H7 (cell line): ENCODE measurements around the gene HBG2. TPM values are rescaled to one million over a fixed set of nuclear protein-coding genes. Genes with fewer than 3 reads are reported as not detected.
A peak's percentile ranks its signal among the peaks of the same experiment; 100 is the strongest.
"Not testable (repeated sequence)": the region's sequence is repeated elsewhere in the genome, so short reads cannot be mapped to it uniquely, and the experiment has no call there.

Experiments
- DNase-seq: peaks from one replicate; pipeline ENCODE4 v3.0.0; 2012
- H3K27me3 ChIP-seq: 2 replicates; pipeline ENCODE4 v1.6.0; 2011; ENCODE audit warnings: mild to moderate bottlenecking, low read length; ENCODE audit not compliant: control insufficient read depth, insufficient read depth
- H3K36me3 ChIP-seq: replicated peaks from 2 replicates; pipeline ENCODE4 v1.5.1; 2011; ENCODE audit warnings: low read length; ENCODE audit not compliant: control insufficient read depth, insufficient read depth
- H3K4me3 ChIP-seq: 2 replicates; pipeline ENCODE4 v1.5.1; 2011; ENCODE audit warnings: low read depth, mild to moderate bottlenecking, control low read depth, low read length, moderate library complexity; ENCODE audit not compliant: insufficient read depth
- total RNA-seq: library from RNA; depleted of rRNA; stranded (reverse); fragments of >200 nt; shearing (Covaris generic); gene quantifications from 2 replicates; pipeline ENCODE4 v1.2.3, GENCODE V29; 2014

The HBG2 gene
- total RNA-seq, 1 experiment from 2014 or later, result not detected

DNA sequence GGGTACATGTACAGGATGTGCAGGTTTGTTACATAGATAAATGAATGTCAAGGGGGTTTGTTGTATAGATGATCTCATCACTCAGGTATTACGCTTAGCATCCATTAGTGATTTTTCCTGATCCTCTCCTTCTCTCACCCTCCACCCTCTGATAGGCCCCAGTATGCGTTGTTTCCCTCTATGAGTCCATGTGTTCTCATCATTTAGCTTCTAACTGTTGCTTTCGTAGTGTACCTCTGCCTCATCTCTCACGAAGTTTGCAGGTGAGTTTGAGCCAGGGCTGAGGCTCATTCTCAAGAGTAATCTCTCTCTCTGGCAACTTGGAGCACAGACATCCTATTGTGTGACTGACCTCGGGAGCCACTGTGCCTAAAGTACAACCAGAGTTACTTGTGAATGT, 19.8 kb upstream of the HBG2 start:
- DNase-seq, result no peak
- H3K4me3 ChIP-seq, result no peak overlapping the region
- H3K36me3 ChIP-seq, result no peaks in the 10 kb centered on the region
- no peaks in the 10 kb centered on the region for H3K27me3 ChIP-seq

DNA sequence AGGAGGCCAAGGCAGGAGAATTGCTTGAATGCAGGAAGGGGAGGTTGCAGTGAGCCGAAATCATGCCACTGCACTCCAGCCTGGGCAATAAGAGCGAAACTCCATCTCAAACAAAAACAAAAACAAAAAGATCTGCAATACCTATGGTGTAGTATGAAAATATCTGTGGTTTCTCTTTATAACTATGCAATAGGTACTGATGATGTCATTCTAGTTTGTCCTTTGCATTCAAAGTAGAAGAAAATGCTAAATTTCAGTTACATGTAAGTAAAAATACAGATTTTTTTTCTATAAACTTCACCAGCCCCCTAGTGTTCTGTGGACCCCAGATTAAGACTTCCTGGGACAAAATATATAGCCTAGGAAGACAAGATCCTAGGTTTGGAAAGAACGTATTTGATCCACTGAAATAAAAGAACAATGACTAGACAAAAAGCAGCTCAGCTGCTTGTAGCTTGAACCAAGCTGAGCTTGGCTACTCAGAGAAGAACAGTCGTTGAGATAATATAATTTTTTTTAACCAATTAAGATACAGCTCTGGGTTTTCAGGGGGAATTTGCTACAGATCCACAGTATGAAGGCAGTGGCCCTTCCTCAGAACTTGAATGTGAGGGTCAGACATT, 17.9 kb upstream of the HBG2 start:
- Histone ChIP-seq H3K4me3 (no peak overlapping the region), H3K36me3 (no peaks in the 10 kb centered on the region), H3K27me3 (no peaks in the 10 kb centered on the region)
- DNase-seq, result no peak

DNA sequence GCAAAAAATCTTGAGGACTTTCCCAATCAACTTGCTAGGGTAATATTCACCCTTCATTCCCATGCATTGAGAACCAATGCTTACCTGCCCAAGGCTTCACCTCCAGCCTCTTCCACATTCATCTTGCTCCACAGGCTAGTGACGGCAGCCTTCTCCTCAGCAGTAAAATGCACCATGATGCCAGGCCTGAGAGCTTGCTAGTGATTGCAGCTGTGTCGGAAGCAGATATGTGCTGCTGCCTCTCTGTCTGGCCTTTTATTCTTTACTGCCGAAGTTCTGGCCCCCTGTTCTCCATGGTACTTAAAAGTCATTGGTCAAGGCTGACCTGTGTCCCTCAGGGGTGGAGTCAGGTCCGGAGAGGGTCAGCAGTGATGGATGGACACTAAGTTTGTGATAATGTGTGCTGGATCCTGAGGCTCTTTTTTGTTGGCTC, 15.2 kb upstream of the HBG2 start, which contains the start of gene HBE1:
TSS of gene HBE1 (minus strand) at position 231 of the 433 bp plus-strand sequence. CDS start at position 176, 55 bp downstream.
- Histone ChIP-seq H3K27me3 (no peaks in the 10 kb centered on the region), H3K4me3 (no peak within 1 kb of the TSS), H3K36me3 (no peaks in the 10 kb centered on the region)
- DNase-seq, result no peak

DNA sequence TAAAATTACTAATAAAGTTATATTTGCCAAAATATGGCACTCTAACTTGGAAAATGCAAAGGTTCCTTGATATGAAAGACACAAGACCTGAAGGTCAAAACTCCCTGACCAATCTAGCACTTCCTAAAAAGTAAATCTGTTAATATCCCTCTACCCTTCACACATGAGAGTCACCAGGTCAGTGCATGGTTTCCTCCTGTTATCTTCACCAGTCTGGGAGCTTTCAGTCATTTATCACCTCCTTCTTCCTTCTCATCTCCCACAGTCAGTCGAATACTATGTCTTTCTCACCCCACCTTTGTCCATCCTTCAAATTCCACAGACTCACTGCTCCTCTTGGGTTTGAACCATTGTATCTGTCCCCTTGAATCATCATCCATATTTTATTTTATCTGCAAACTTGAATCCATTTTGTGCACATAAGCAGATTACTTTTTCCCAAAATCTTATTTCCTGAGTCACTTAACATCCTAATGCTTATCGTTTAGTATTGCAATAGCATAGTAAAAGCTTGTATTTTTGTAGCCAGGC, 12.5 kb upstream of the HBG2 start:
- Histone ChIP-seq H3K27me3 (no peaks in the 10 kb centered on the region), H3K36me3 (no peaks in the 10 kb centered on the region), H3K4me3 (no peak overlapping the region)
- DNase-seq, result no peak

DNA sequence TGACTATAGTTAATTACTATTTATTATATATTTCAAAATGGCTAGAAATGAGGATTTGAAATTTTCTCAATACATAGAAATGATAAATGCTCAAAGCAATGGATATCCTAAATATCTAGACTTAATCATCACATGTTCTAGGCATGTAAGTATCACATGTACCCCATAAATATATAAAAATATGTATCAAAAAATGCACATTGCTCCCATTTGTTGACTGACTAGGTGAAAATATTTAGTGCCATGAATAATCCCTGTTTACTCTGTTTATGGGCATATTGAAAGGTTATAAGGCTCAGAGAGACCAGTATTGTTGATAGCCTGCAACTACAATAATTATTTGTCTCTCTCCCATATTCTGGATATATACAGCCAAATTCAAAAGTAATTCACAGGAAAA, 12.0 kb upstream of the HBG2 start:
- Histone ChIP-seq H3K4me3 (no peak overlapping the region), H3K36me3 (no peaks in the 10 kb centered on the region), H3K27me3 (no peaks in the 10 kb centered on the region)
- DNase-seq, result no peak

DNA sequence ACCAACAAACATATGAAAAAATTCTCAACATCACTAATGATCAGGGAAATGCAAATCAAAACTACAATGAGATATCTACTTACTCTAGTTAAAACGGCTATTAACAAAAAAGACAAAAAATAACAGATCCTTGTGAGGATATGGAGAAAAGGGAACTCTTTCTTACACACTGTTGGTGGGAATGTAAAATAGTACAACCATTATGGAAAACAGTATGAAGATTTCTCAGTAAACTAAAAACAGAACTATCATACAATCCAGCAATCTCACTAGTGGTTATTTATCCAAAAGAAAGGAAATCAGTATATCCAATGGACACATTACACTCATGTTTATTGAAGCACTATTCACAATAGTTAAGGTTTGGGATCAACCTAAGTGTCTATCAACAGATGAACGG, 11.3 kb upstream of the HBG2 start:
- no peak for DNase-seq
- H3K4me3 ChIP-seq, result no peak overlapping the region
- H3K36me3 ChIP-seq, result no peaks in the 10 kb centered on the region
- H3K27me3 ChIP-seq, result no peaks in the 10 kb centered on the region

DNA sequence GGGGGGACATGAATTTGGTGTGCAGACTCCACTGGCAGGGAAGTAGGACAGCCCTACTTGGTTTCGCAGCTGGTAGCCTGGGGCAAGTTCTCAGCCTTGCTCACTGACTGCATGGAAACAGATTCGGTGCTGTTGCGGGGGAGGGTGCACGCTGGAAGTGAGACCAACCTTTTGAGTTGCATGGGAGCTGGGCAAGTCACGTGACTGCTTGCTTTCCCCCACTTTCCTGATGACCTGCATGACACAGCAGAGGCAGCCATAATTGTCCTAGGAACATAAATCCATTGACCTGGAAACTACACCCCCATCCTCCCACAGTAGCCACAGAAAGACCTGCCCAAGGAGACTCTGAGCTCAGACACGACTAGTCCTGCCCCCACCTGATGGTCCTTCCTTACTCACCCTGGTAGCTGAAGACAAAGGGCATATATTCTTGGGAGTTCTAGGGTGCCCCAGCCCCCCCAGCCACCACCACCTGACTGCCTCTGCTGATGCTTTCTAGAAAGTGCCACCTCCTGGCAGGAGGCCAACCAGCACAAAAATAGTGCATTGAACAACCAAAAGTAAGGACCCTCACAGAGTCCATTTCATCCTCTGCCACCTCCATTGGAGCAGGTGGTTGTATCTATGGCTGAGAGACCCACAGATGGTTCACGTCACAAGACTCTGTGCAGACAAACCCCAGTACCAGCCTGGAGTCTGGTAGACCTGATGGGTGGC, 4.1 kb upstream of the HBG2 start:
- H3K36me3 ChIP-seq, result no peaks in the 10 kb centered on the region
- DNase-seq, result no peak
- H3K27me3 ChIP-seq, result peaks cover 1% of the 10 kb centered on the region; the same call in 1 of the 2 replicates
- H3K4me3 ChIP-seq, result no peak overlapping the region

DNA sequence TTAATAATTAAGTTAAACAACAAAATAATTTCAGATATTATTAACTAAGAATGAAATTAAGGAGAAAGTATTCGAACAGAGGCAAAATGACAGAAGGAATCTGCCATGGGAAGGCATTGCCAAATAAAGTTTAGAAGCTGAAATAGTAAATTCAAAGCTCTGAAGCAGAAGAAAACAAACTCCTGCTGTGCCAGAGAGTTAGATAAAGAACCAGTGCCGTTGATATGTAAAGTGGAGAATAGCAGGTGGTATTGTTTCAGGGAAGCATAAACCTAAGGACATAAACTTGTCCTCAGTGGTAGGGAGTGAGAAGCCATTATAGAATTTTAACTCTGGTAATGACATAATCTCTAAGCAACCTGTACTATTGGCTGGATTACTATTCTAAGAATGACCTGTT, 2.7 kb upstream of the HBG2 start:
- peak; percentile 18 for DNase-seq

DNA sequence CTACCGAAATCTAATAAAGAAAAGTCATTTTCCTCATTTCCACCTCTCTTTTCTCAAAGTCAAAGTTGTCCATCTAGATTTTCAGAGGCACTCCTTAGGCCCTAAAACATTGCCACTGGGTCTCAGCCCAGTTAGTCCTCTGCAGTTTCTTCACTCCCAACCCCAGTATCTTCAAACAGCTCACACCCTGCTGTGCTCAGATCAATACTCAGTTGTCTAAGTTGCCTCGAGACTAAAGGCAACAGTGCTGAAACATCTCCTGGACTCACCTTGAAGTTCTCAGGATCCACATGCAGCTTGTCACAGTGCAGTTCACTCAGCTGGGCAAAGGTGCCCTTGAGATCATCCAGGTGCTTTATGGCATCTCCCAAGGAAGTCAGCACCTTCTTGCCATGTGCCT, 558 bp downstream of the HBG2 start:
- not testable (repeated sequence) for H3K36me3 ChIP-seq, DNase-seq, H3K4me3 ChIP-seq, H3K27me3 ChIP-seq

More for the DNA sequence above, 2.7 kb upstream of the HBG2 start:
- Histone ChIP-seq H3K36me3 (no peaks in the 10 kb centered on the region), H3K4me3 (no peak overlapping the region), H3K27me3 (peaks cover 1% of the 10 kb centered on the region; the same call in 1 of the 2 replicates)

DNA sequence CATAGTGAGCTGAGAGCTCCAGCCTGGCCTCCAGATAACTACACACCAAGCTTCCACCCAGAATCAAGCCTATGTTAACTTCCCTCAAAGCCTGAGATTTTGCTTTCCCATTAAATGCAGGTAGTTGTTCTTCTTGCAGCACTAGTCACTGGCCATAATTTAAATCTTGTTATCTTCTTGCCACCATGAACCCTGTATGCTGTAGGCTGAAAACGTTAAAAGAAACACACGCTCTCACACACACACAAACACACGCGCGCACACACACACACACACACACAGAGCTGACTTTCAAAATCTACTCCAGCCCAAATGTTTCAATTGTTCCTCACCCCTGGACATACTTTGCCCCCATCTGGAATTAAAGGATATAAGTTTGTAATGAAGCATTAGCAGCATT, 1.1 kb downstream of the HBG2 start:
- not testable (repeated sequence) for H3K27me3 ChIP-seq, H3K4me3 ChIP-seq, DNase-seq, H3K36me3 ChIP-seq

DNA sequence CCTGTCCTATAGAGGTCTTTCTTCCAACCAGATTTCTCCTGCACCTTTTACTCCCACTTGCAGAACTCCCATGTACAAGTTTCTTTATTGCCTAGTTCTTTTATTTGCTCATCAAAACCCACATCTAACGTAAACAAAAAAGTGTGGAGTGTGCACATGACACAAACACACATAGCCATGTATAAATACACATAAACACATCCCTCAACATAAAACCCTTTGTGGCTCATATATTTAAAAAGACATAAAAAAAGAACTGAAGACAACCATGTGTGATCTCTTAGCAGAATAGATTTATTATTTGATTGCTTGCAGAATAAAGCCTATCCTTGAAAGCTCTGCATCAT, 1.7 kb downstream of the HBG2 start:
- H3K27me3 ChIP-seq, result peaks cover 1% of the 10 kb centered on the region; the same call in 1 of the 2 replicates
- H3K4me3 ChIP-seq, result no peak overlapping the region
- DNase-seq, result no peak
- H3K36me3 ChIP-seq, result no peaks in the 10 kb centered on the region

DNA sequence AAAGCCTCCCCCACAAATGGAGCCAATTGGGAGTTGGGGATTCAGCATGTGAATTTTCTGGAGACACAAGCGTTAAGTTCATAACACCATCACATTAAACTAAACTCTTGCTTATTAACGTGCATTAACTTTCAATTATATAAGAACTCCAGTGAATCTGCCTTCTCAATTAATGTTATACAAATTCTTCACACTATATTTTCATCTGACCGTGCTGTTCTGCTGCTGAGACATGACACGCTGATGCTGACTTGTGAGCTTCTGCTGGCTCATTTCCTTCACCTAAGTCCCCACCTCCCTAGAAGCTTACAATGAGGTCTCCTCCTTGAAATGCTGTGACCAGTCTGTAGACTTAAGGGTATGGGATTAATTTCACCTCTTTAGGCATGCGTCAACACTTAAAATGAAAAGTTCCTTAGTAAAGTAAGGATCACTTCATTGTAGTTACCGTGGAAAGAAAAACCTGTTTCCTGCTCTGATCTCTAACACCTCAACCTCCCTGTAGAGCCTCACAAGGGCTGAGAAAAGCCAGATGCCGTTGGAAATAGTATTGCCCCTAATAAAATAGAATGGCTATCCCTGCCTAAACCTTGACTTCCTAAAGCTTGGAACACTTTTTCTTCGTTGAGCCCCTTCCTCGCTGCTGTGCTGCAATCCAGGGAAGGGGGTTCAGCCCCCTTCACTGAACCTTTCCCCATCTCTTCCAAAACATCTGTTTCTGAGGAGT, 2.2 kb downstream of the HBG2 start:
- DNase-seq, result no peak
- Histone ChIP-seq H3K4me3 (no peak overlapping the region), H3K27me3 (0 out of 2 replicates have a peak, but pooled peaks cover 1% of the 10 kb centered on the region), H3K36me3 (no peaks in the 10 kb centered on the region)

DNA sequence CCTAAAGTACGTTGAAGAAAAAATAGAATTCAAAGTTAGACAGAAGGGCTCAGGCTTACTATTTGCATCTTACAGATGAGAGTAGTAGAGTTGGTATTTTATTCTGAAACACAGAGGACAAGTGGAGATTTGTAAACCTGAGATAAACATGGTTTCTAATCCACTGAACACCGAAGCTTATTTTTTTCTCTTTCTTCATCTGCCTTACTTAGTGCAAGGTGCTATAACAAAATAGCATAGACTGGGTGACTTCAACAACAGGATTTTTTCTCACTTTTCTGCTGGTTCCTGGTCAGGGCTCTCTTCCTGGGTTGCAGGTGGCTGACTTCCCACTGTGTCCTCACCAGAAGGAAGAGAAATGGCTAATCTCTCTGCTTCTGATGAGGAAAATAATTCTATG, 2.8 kb downstream of the HBG2 start:
- Histone ChIP-seq H3K36me3 (no peaks in the 10 kb centered on the region), H3K27me3 (0 out of 2 replicates have a peak, but pooled peaks cover under 1% of the 10 kb centered on the region), H3K4me3 (no peak overlapping the region)
- DNase-seq, result no peak

DNA sequence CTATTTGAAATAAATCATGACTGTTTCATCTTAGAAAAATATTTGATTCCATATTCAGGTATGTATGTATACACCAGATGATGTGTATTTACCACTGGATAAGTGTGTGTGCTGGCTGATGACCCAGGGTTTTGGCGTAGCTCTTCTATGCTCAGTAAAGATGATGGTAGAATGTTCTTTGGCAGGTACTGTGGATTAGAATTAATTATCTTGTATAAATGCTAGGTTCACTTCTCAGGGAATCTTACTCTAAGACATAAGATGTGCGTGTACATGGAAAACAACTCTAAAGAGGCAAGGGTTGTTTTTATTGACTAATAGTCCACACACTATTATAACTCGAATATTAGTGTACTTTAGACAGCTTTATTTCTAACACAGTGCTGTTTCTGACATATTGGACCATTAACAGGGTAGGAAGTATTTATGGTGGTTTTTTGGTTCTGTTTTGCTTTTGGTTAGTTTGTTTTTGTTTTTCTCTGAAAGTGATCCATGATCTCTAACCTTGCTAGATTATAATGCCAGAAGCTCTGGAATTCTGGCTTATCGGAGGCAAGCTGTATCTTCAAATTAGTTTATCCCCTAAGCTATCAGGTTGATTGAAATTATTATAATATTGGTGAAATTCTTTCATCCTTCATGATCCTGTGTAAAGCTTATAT, 3.9 kb downstream of the HBG2 start:
- DNase-seq, result no peak
- H3K4me3 ChIP-seq, result no peak overlapping the region
- no peaks in the 10 kb centered on the region for H3K36me3 ChIP-seq
- H3K27me3 ChIP-seq, result no peaks in the 10 kb centered on the region
